ENCODE data around the gene TPP2.

Gene TPP2

DNA sequence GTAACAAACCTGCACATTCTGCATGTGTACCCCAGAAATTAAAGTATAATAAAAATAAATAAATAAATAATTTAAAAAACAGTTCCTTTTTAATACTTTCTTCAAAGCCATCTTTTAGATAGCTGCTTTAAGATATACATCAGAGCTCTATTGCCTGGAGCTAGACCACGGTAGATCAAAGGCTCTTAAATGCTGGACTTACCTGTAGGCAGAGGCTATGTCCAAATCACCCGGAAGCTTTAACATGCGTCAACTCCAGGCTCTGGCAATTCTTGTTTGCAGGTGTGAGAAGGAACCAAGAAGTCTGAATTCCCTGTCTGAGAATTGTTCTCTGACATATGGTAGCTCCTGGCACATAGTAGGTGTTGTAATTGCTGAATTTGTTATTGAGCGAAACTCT lies 99.7 kb downstream of the TPP2 start:
- H3K4me1 ChIP-seq (ENCODE audit: control insufficient read depth, insufficient read depth, low read depth, low read length) = peaks cover 22% of the 10 kb centered on the region
- H3K79me1 ChIP-seq (replicated peaks; ENCODE audit: low read length, poor library complexity, severe bottlenecking) = no peaks in the 10 kb centered on the region
- H2AK5ac ChIP-seq (ENCODE audit: low read length, severe bottlenecking) = no peak overlapping the region
- no peak overlapping the region for H4K8ac ChIP-seq (ENCODE audit: low read length)
- no peak overlapping the region for H2BK12ac ChIP-seq (ENCODE audit: low read length in 2 of 2)
- H3K23ac ChIP-seq (ENCODE audit: low read length in 2 of 2) = no peak overlapping the region
- H2AFZ ChIP-seq (ENCODE audit: low read depth, low read length) = no peak overlapping the region
- no peak overlapping the region for H3K27ac ChIP-seq (ENCODE audit: low read length, poor library complexity, severe bottlenecking)
- H3K27me3 ChIP-seq (ENCODE audit: control insufficient read depth in 1 of 2, insufficient read depth in 1 of 2, low read length in 2 of 2) = peaks cover 0 to 10% of the 10 kb centered on the region in 2 experiments
- H3K4ac ChIP-seq (ENCODE audit: low read depth in 1 of 2, low read length in 2 of 2) = no peak overlapping the region
- H3K4me2 ChIP-seq (ENCODE audit: low read length, poor library complexity, severe bottlenecking) = no peak overlapping the region
- H4K91ac ChIP-seq (ENCODE audit: low read length) = no peak overlapping the region
- no peak overlapping the region for H3K18ac ChIP-seq (ENCODE audit: low read depth in 1 of 2, low read length in 2 of 2)
- H3K9me3 ChIP-seq (ENCODE audit: control insufficient read depth, low read length) = peaks cover 6% of the 10 kb centered on the region
- WGBS = 89% methylated on average over 4 of the region's 4 CpGs
- H2BK120ac ChIP-seq (ENCODE audit: low read depth, low read length) = no peak overlapping the region
- no peaks in the 10 kb centered on the region for H3K36me3 ChIP-seq (ENCODE audit: control insufficient read depth in 1 of 2, insufficient read depth in 2 of 2, low read depth in 1 of 2, low read length in 2 of 2)
- DNase-seq = no peak
- no peak overlapping the region for H2BK15ac ChIP-seq (ENCODE audit: low read depth, poor library complexity, severe bottlenecking)
- no peak overlapping the region for H2BK5ac ChIP-seq (ENCODE audit: low read depth, low read length, poor library complexity, severe bottlenecking)
- H3K4me3 ChIP-seq (ENCODE audit: insufficient read depth in 1 of 2, low read depth in 1 of 2, low read length in 2 of 2) = no peak overlapping the region
- H3K9ac ChIP-seq (ENCODE audit: low read length) = no peak overlapping the region
- no peak overlapping the region for H3K14ac ChIP-seq (ENCODE audit: low read length in 2 of 2)

DNA sequence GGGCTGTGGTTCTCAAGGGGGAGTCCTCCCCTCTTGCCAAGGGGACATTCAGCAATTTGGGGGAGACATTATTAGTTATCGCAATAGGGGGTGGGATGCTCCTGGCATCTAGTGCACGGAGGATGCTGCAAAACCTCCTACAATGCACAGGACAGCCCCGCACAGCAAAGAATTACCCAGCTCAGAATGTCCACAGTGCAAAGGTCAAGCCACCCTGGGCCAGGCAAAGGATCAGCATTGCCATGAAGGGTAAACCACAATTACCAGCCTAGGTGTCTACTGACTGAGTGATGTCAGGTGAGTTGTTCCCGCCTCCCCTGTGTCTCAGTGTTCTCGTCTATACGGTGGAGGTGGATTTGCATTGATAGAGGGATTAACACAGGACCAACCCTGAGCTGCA lies 100.5 kb downstream of the TPP2 start:
- no peak overlapping the region for H4K91ac ChIP-seq (ENCODE audit: low read length)
- no peak overlapping the region for H2BK12ac ChIP-seq (ENCODE audit: low read length in 2 of 2)
- H3K36me3 ChIP-seq (ENCODE audit: control insufficient read depth in 1 of 2, insufficient read depth in 2 of 2, low read depth in 1 of 2, low read length in 2 of 2) = no peaks in the 10 kb centered on the region
- H2BK5ac ChIP-seq (ENCODE audit: low read depth, low read length, poor library complexity, severe bottlenecking) = no peak overlapping the region
- H3K9me3 ChIP-seq (ENCODE audit: control insufficient read depth, low read length) = peaks cover 6% of the 10 kb centered on the region
- no peak overlapping the region for H2BK120ac ChIP-seq (ENCODE audit: low read depth, low read length)
- H3K9ac ChIP-seq (ENCODE audit: low read length) = no peak overlapping the region
- no peak overlapping the region for H3K4me2 ChIP-seq (ENCODE audit: low read length, poor library complexity, severe bottlenecking)
- H3K27me3 ChIP-seq (ENCODE audit: control insufficient read depth in 1 of 2, insufficient read depth in 1 of 2, low read length in 2 of 2) = peaks cover 0 to 10% of the 10 kb centered on the region in 2 experiments
- H4K8ac ChIP-seq (ENCODE audit: low read length) = no peak overlapping the region
- WGBS = 69% methylated on average over 5 of the region's 6 CpGs
- H3K4me3 ChIP-seq (ENCODE audit: insufficient read depth in 1 of 2, low read depth in 1 of 2, low read length in 2 of 2) = no peak overlapping the region
- no peak overlapping the region for H3K23ac ChIP-seq (ENCODE audit: low read length in 2 of 2)
- DNase-seq = no peak
- H2BK15ac ChIP-seq (ENCODE audit: low read depth, poor library complexity, severe bottlenecking) = no peak overlapping the region
- no peak overlapping the region for H2AFZ ChIP-seq (ENCODE audit: low read depth, low read length)
- H3K27ac ChIP-seq (ENCODE audit: low read length, poor library complexity, severe bottlenecking) = no peak overlapping the region
- H3K14ac ChIP-seq (ENCODE audit: low read length in 2 of 2) = no peak overlapping the region
- no peak overlapping the region for H3K4ac ChIP-seq (ENCODE audit: low read depth in 1 of 2, low read length in 2 of 2)
- H3K4me1 ChIP-seq (ENCODE audit: control insufficient read depth, insufficient read depth, low read depth, low read length) = peaks cover 16% of the 10 kb centered on the region
- no peaks in the 10 kb centered on the region for H3K79me1 ChIP-seq (replicated peaks; ENCODE audit: low read length, poor library complexity, severe bottlenecking)
- no peak overlapping the region for H3K18ac ChIP-seq (ENCODE audit: low read depth in 1 of 2, low read length in 2 of 2)
- no peak overlapping the region for H2AK5ac ChIP-seq (ENCODE audit: low read length, severe bottlenecking)

DNA sequence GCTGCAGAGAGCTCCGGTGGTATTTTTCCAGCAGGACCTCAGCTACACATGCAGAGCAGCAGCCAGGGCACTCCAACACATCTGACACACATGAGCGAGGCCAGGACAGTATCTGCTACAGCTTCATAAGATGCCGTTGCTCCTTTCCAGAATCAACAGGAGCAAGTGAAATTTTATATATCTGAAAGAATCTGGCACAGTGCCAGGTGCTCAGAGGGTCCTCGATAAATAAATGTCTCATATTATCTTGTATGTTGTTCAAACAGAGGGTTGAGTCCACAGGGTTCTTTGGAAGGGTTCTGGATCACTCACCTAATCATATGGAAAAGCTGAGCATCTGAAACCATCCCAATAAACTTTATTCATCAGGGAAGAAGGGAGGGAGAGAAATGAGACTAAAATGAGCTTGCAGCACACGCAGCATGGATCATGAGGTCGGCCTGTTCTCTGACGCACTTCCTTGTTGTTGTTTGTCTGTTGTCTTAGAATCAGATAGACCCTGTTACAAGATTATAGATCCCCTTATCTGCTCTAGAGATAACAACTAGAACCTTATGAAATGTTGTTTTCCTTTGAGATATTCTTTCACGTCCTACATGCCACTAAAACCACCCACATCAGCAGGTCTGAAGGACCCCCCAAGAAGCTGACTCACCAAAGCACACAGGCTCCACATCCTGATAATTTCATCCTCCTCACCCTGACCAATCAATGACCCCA lies 101.3 kb downstream of the TPP2 start:
- no peak overlapping the region for H3K4ac ChIP-seq (ENCODE audit: low read depth in 1 of 2, low read length in 2 of 2)
- peaks cover 12% of the 10 kb centered on the region for H3K4me1 ChIP-seq (ENCODE audit: control insufficient read depth, insufficient read depth, low read depth, low read length)

DNA sequence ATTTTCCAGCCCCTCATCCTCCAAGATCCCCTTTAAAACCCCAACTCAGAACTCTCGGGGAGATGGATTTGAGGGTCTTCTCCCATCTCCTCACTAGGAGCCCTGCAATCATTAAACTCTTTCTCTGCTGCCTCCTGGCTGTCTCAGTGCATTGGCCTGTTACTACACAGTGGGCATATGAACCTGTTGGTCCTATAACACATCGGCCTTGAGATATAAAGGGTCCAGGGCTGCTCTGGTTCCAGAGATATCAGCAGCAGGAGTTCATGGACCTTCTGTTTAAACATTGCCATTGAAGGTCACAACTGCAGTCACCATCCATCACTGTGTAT lies 101.8 kb downstream of the TPP2 start:
- Histone ChIP-seq H3K9ac (ENCODE audit: low read length) (no peak overlapping the region), H3K27me3 (ENCODE audit: control insufficient read depth in 1 of 2, insufficient read depth in 1 of 2, low read length in 2 of 2) (peaks cover 0 to 10% of the 10 kb centered on the region in 2 experiments), H3K4me1 (ENCODE audit: control insufficient read depth, insufficient read depth, low read depth, low read length) (peaks cover 11% of the 10 kb centered on the region), H3K9me3 (ENCODE audit: control insufficient read depth, low read length) (peaks cover 6% of the 10 kb centered on the region), H3K23ac (ENCODE audit: low read length in 2 of 2) (no peak overlapping the region), H2BK12ac (ENCODE audit: low read length in 2 of 2) (no peak overlapping the region), H2BK15ac (ENCODE audit: low read depth, poor library complexity, severe bottlenecking) (no peak overlapping the region), H3K27ac (ENCODE audit: low read length, poor library complexity, severe bottlenecking) (no peak overlapping the region), H3K18ac (ENCODE audit: low read depth in 1 of 2, low read length in 2 of 2) (no peak overlapping the region), H2AK5ac (ENCODE audit: low read length, severe bottlenecking) (no peak overlapping the region), H3K4ac (ENCODE audit: low read depth in 1 of 2, low read length in 2 of 2) (no peak overlapping the region), H3K4me2 (ENCODE audit: low read length, poor library complexity, severe bottlenecking) (no peak overlapping the region), H4K8ac (ENCODE audit: low read length) (no peak overlapping the region), H3K79me1 (replicated peaks; ENCODE audit: low read length, poor library complexity, severe bottlenecking) (no peaks in the 10 kb centered on the region), H3K4me3 (ENCODE audit: insufficient read depth in 1 of 2, low read depth in 1 of 2, low read length in 2 of 2) (no peak overlapping the region), H2AFZ (ENCODE audit: low read depth, low read length) (no peak overlapping the region), H3K14ac (ENCODE audit: low read length in 2 of 2) (no peak overlapping the region), H4K91ac (ENCODE audit: low read length) (no peak overlapping the region), H2BK120ac (ENCODE audit: low read depth, low read length) (no peak overlapping the region), H2BK5ac (ENCODE audit: low read depth, low read length, poor library complexity, severe bottlenecking) (no peak overlapping the region), H3K36me3 (ENCODE audit: control insufficient read depth in 1 of 2, insufficient read depth in 2 of 2, low read depth in 1 of 2, low read length in 2 of 2) (no peaks in the 10 kb centered on the region)
- 77% methylated on average over 2 of the region's 2 CpGs for WGBS
- no peak for DNase-seq

More for the DNA sequence above, 101.3 kb downstream of the TPP2 start:
- WGBS = 89% methylated on average over 8 of the region's 8 CpGs
- Histone ChIP-seq H2BK12ac (ENCODE audit: low read length in 2 of 2) (no peak overlapping the region), H2AK5ac (ENCODE audit: low read length, severe bottlenecking) (peak overlapping the region; percentile 27), H2AFZ (ENCODE audit: low read depth, low read length) (no peak overlapping the region), H3K9me3 (ENCODE audit: control insufficient read depth, low read length) (peaks cover 6% of the 10 kb centered on the region), H3K23ac (ENCODE audit: low read length in 2 of 2) (no peak overlapping the region), H4K91ac (ENCODE audit: low read length) (no peak overlapping the region), H3K36me3 (ENCODE audit: control insufficient read depth in 1 of 2, insufficient read depth in 2 of 2, low read depth in 1 of 2, low read length in 2 of 2) (no peaks in the 10 kb centered on the region), H3K4me3 (ENCODE audit: insufficient read depth in 1 of 2, low read depth in 1 of 2, low read length in 2 of 2) (no peak overlapping the region), H3K4me2 (ENCODE audit: low read length, poor library complexity, severe bottlenecking) (no peak overlapping the region), H3K9ac (ENCODE audit: low read length) (no peak overlapping the region), H3K79me1 (replicated peaks; ENCODE audit: low read length, poor library complexity, severe bottlenecking) (no peaks in the 10 kb centered on the region), H2BK15ac (ENCODE audit: low read depth, poor library complexity, severe bottlenecking) (no peak overlapping the region), H3K27me3 (ENCODE audit: control insufficient read depth in 1 of 2, insufficient read depth in 1 of 2, low read length in 2 of 2) (peaks cover 0 to 10% of the 10 kb centered on the region in 2 experiments), H3K18ac (ENCODE audit: low read depth in 1 of 2, low read length in 2 of 2) (no peak overlapping the region), H2BK5ac (ENCODE audit: low read depth, low read length, poor library complexity, severe bottlenecking) (no peak overlapping the region), H4K8ac (ENCODE audit: low read length) (no peak overlapping the region), H3K27ac (ENCODE audit: low read length, poor library complexity, severe bottlenecking) (no peak overlapping the region), H3K14ac (ENCODE audit: low read length in 2 of 2) (no peak overlapping the region), H2BK120ac (ENCODE audit: low read depth, low read length) (no peak overlapping the region)
- DNase-seq = no peak
